ENCODE results near the gene SAFB. TPM values are rescaled to one million over a fixed set of nuclear protein-coding genes. Genes with fewer than 3 reads are reported as not detected.
A peak's percentile ranks its signal among the peaks of the same experiment; 100 is the strongest.

SAFB gene
- polyA plus RNA-seq, 1 of the 3 experiments (the other 2 are of a cell fraction): 90.0 TPM

GRCh38 chr19:5690125-5690954 lies 67.5 kb downstream of the SAFB start, which contains the start of gene RPL36:
RPL36 (plus strand) TSS chr19:5690295; CDS start chr19:5690508, 213 bp downstream.
- H3K27me3 ChIP-seq (ENCODE audit: insufficient read depth): no peaks in the 10 kb centered on the region
- H3K9me2 ChIP-seq: no peaks in the 10 kb centered on the region
- H3K9ac ChIP-seq: peak within 1 kb of the TSS; percentile 94
- CTCF ChIA-PET: interaction anchor here (0.5 to 3.8 kb wide), 25 partner anchors 8 to 368 kb away, joined by 3 to 31 read pairs (median 4); partner anchors contain the start of genes CATSPERD, HSD11B1L, LONP1 and MICOS13
- peaks cover 0 to 27% of the 10 kb centered on the region in 2 experiments; a peak in 1 of 4 replicates for H3K4me1 ChIP-seq (ENCODE audit: control insufficient read depth in 1 of 2, insufficient read depth in 2 of 2, low read depth in 1 of 2, low read length in 1 of 2)
- H3K4me2 ChIP-seq: peak within 1 kb of the TSS; percentile 93
- H2AFZ ChIP-seq (ENCODE audit: low read depth): peak within 1 kb of the TSS; percentile 47; the same call in 1 of the 2 replicates
- peaks cover 53% of the 10 kb centered on the region for H3K79me2 ChIP-seq (ENCODE audit: insufficient read depth)
- H4K20me1 ChIP-seq (ENCODE audit: insufficient read depth): peaks cover 52% of the 10 kb centered on the region
- POLR2A ChIA-PET: interaction anchor here (0.6 to 1.6 kb wide), 21 partner anchors 8 to 771 kb away, joined by 3 to 12 read pairs (median 4); partner anchors contain the start of genes CATSPERD, DUS3L, LONP1 and SAFB
- WGBS (ENCODE audit: low lambda C conversion rate): 1% methylated on average over 27 of the region's 73 CpGs
- peak within 1 kb of the TSS; percentile 83 to 93 for H3K27ac ChIP-seq (ENCODE audit: low read depth in 2 of 2, low read length in 1 of 2)
- peak; percentile 94 for DNase-seq
- no peaks in the 10 kb centered on the region for H3K9me3 ChIP-seq
- peaks cover 44% of the 10 kb centered on the region for H3F3A ChIP-seq (replicated peaks; ENCODE audit: insufficient read depth)
- peaks cover 9 to 37% of the 10 kb centered on the region in 2 experiments for H3K36me3 ChIP-seq (replicated peaks in 1 of 2; ENCODE audit: control insufficient read depth in 1 of 2, insufficient read depth in 2 of 2, low read length in 1 of 2)
- peak within 1 kb of the TSS; percentile 97 for H3K4me3 ChIP-seq (ENCODE audit: low read depth in 2 of 2, low read length in 1 of 2)
- TF ChIP-seq TAF1 (IDR thresholded peaks at IDR 0.05; ENCODE audit: borderline replicate concordance, low read depth, low read length): peak; percentile 99
- peak; percentile 79; the same call in 1 of the 2 replicates for TF ChIP-seq YY1 (IDR thresholded peaks at IDR 0.05; ENCODE audit: low read depth)
- no peak for TF ChIP-seq EZH2phosphoT487 (IDR thresholded peaks at IDR 0.05; ENCODE audit: borderline replicate concordance, low read depth)
- peak; percentile 99 for TF ChIP-seq NRF1 (IDR thresholded peaks at IDR 0.05; ENCODE audit: low read depth, low read length)
- TF ChIP-seq, protein P1, sequence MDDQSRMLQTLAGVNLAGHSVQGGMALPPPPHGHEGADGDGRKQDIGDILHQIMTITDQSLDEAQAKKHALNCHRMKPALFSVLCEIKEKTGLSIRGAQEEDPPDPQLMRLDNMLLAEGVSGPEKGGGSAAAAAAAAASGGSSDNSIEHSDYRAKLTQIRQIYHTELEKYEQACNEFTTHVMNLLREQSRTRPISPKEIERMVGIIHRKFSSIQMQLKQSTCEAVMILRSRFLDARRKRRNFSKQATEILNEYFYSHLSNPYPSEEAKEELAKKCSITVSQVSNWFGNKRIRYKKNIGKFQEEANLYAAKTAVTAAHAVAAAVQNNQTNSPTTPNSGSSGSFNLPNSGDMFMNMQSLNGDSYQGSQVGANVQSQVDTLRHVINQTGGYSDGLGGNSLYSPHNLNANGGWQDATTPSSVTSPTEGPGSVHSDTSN (IDR thresholded peaks at IDR 0.05): peak; percentile 32; the same call in 1 of the 2 replicates
- peak; percentile 67; the same call in 1 of the 2 replicates for TF ChIP-seq MXI1 (IDR thresholded peaks at IDR 0.05; ENCODE audit: low read depth, low read length)
- no peak for TF ChIP-seq RFX5 (IDR thresholded peaks at IDR 0.05; ENCODE audit: low read length)
- TF ChIP-seq, protein P2, sequence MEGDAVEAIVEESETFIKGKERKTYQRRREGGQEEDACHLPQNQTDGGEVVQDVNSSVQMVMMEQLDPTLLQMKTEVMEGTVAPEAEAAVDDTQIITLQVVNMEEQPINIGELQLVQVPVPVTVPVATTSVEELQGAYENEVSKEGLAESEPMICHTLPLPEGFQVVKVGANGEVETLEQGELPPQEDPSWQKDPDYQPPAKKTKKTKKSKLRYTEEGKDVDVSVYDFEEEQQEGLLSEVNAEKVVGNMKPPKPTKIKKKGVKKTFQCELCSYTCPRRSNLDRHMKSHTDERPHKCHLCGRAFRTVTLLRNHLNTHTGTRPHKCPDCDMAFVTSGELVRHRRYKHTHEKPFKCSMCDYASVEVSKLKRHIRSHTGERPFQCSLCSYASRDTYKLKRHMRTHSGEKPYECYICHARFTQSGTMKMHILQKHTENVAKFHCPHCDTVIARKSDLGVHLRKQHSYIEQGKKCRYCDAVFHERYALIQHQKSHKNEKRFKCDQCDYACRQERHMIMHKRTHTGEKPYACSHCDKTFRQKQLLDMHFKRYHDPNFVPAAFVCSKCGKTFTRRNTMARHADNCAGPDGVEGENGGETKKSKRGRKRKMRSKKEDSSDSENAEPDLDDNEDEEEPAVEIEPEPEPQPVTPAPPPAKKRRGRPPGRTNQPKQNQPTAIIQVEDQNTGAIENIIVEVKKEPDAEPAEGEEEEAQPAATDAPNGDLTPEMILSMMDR (IDR thresholded peaks at IDR 0.05): peak; percentile 79
- TF ChIP-seq, protein P3, sequence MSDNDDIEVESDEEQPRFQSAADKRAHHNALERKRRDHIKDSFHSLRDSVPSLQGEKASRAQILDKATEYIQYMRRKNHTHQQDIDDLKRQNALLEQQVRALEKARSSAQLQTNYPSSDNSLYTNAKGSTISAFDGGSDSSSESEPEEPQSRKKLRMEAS (IDR thresholded peaks at IDR 0.05; ENCODE audit: low read depth): peak; percentile 81
- TF ChIP-seq JUND (IDR thresholded peaks at IDR 0.05): no peak
- TF ChIP-seq CHD2 (IDR thresholded peaks at IDR 0.05; ENCODE audit: low read length, partially characterized antibody): peak; percentile 69
- no peak for TF ChIP-seq USF1 (IDR thresholded peaks at IDR 0.05; ENCODE audit: borderline replicate concordance, low read depth)
- TF ChIP-seq RCOR1 (IDR thresholded peaks at IDR 0.05; ENCODE audit: low read length): no peak; the same call in none of the 2 replicates
- TF ChIP-seq ELF1 (IDR thresholded peaks at IDR 0.05): peak; percentile 83
- no peak for TF ChIP-seq NFIC (IDR thresholded peaks at IDR 0.05; ENCODE audit: borderline replicate concordance)
- TF ChIP-seq POLR2AphosphoS5 (IDR thresholded peaks at IDR 0.05; ENCODE audit: low read depth, low read length): peak; percentile 99
- no peak for TF ChIP-seq FOSL2 (IDR thresholded peaks at IDR 0.05; ENCODE audit: borderline replicate concordance, low read depth)
- TF ChIP-seq RXRA (IDR thresholded peaks at IDR 0.05; ENCODE audit: borderline replicate concordance, low read depth): no peak
- TF ChIP-seq, protein P4, sequence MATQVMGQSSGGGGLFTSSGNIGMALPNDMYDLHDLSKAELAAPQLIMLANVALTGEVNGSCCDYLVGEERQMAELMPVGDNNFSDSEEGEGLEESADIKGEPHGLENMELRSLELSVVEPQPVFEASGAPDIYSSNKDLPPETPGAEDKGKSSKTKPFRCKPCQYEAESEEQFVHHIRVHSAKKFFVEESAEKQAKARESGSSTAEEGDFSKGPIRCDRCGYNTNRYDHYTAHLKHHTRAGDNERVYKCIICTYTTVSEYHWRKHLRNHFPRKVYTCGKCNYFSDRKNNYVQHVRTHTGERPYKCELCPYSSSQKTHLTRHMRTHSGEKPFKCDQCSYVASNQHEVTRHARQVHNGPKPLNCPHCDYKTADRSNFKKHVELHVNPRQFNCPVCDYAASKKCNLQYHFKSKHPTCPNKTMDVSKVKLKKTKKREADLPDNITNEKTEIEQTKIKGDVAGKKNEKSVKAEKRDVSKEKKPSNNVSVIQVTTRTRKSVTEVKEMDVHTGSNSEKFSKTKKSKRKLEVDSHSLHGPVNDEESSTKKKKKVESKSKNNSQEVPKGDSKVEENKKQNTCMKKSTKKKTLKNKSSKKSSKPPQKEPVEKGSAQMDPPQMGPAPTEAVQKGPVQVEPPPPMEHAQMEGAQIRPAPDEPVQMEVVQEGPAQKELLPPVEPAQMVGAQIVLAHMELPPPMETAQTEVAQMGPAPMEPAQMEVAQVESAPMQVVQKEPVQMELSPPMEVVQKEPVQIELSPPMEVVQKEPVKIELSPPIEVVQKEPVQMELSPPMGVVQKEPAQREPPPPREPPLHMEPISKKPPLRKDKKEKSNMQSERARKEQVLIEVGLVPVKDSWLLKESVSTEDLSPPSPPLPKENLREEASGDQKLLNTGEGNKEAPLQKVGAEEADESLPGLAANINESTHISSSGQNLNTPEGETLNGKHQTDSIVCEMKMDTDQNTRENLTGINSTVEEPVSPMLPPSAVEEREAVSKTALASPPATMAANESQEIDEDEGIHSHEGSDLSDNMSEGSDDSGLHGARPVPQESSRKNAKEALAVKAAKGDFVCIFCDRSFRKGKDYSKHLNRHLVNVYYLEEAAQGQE (IDR thresholded peaks at IDR 0.05; ENCODE audit: low read depth, low read length): peak; percentile 77; the same call in 1 of the 2 replicates
- TF ChIP-seq TCF12 (IDR thresholded peaks at IDR 0.05): peak; percentile 5; the same call in 1 of the 2 replicates
- TF ChIP-seq RAD21 (IDR thresholded peaks at IDR 0.05; ENCODE audit: low read length): no peak
- TF ChIP-seq GATA2 (CRISPR knock-in tag; IDR thresholded peaks at IDR 0.05): no peak
- TF ChIP-seq MEF2A (IDR thresholded peaks at IDR 0.05; ENCODE audit: borderline replicate concordance, low read depth): no peak
- no peak for TF ChIP-seq IRF3 (IDR thresholded peaks at IDR 0.05; ENCODE audit: low read depth, low read length)
